Stimulated activated naive CD4-positive, alpha-beta T cell treated with Interleukin-2 at 50 U/mL for 16 hours (primary cell): Measurements from ENCODE around the gene SLC38A8.

Experiments used
- DNase-seq: peaks from one replicate; lab custom pipeline; 2025; lab: John Stamatoyannopoulos, UW

The SLC38A8 gene

DNA sequence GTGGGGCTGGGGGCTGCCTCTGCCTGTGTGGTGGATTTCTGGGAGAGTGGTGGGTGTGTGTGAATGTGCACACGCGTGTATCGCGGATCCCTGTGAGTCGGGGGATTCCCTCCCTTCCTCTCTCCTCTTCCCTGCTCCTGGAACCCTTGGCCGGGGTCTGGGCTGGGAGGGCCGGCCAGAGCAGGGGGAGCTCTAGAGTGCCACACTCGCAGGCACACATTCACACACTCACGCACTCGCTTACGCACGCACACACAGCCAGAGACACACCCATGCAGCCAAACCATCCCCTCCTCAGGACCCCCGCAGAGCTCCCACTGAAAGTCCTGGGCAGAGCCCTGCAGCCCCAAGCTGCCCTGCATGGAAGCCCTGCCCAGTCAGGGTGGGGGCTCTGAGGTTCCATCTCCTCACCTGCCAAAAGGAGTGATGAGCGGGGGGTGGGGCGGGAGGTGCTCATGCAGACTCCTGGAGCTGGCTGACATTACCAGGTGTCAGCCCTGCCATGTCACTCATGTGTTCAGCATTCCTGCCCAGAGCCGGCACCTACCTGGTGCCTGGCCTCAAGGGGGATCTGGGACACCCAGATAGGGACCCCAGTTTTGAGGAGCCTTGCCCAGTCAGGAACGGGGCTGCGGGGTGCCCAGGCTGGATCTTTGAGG lies 72.7 kb downstream of the SLC38A8 start:
- DNase-seq, result no peak

DNA sequence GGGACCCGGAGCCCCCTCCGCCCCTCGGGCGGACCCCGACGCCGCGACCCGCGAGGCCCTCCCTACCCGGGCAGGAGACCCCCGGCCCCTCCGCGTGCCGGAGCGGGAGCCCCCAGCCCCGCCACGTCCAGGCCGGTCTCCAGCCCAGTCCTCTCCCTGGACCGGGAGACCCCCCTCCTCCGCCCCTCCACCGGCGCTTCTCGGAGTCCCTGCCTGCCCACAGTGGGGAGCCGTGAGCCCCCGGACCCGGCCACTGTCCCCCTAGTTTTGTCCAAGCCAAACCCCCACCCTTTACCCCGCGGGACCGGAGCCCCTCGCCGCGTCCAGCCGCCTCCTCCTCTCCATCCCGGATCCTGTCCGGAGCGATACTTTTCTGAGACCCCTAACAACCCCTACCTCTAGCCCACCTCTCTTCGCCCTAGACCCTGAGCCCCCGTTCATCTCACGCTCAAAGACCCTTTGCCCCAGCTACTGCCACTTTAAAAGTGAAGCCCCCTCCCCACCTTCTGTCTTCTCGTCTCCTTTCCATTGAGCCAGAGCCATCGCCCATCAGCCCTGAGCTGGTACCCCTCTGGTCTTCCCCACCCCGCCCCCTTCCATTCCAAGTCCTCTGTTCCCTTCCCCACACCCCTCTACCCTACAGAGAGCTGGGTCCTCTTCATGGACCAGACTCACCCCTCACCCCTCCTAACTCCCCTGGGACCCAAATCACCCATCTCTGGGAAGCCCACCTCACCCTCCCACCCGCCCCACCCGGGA lies 73.5 kb downstream of the SLC38A8 start:
- DNase-seq, result no peak

DNA sequence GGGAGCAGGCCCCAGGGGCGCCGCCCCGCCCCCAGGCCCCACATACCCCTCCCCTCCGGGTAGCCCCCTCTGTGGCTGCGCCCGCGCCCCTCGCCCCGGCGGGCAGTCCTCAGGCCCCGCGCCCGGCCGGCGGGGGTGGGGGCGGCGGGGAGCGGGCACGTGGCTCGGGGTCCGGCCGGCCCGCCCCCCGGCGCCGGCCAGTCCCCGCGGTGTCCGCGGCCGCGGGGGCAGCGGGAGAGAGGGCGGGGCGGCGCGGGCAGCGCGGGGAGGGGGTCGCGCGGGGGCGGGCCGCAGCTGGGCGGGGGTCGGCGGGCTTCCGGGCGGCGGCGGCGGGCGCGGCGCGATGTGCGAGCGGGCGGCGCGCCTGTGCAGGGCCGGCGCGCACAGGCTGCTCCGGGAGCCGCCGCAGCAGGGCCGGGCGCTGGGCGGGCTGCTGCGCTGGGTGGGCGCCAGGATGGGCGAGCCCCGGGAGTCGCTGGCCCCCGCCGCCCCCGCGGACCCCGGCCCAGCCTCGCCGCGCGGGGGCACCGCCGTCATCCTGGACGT lies 74.2 kb downstream of the SLC38A8 start:
- no peak for DNase-seq

DNA sequence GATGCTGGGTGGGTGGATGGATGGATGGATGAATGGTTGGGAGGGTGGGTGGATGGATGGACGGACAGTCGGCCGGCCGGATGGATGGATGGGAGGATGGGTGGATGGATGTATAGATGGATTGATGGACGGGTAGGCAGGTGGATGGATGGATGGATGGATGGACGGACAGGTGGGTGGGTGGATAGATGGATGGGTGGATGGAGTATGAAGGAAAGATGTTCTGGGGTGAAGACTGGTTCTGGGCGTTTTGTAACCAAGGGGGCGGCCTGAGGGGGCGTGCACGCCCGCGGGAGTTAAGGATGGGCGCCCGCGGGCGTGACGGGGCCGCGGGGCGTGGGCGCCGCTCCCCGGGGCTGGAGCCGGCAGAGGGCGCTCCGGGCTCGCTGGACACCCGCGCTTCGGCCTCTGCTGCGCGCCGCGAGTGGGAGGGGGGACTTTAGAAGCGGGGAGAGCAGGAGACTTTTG lies 74.7 kb downstream of the SLC38A8 start, which contains the start of gene NECAB2:
TSS of gene NECAB2 (plus strand) at position 407 of the 468 bp plus-strand sequence. CDS start 405 bp downstream, outside the sequence.
- DNase-seq, result no peak

DNA sequence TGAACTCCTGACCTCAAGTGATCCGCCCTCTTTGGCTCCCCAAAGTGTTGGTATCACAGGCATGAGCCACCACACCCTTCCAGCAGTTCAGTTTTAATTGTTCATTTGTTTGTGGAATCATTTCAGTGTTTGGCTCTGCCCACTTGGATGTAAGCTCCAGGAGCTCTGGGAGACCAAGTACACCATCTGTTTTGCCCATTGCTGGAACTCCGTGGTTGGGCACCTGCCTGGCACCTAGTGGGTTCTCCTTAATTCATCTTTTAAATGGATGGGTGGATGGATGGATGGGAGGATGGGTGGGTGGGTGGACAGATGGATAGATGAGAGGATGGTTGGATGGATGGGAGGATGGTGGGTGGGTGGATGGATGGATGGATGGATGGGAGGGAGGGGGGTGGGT lies 75.5 kb downstream of the SLC38A8 start:
- DNase-seq, result no peak

DNA sequence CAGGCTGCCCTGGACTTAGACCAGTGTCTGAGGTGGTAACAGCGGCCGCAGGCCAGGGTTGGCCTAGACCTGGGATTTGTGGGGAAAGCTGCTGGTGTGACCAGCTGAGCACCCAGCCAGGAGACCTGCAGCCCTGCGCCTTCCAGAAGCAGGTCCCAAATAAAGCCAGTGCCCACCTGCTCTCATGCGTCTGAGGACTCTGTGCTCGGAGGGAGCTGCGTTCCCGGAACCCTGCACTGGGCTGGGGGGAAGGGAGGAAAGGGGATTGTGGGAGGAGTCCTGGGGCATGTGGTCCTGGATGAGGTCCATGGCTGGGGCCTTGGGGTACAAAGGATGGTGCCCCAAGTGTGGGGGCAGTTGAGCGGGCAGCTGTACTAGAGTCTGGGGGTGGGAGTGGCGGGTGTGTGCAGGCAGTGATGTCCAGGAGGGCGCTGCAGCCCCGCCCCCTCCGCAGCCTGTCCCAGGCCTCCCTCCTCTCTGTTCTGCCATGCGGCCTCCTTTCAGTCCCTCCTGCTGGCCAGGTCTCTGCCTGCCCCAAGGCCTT lies 76.4 kb downstream of the SLC38A8 start:
- no peak for DNase-seq

DNA sequence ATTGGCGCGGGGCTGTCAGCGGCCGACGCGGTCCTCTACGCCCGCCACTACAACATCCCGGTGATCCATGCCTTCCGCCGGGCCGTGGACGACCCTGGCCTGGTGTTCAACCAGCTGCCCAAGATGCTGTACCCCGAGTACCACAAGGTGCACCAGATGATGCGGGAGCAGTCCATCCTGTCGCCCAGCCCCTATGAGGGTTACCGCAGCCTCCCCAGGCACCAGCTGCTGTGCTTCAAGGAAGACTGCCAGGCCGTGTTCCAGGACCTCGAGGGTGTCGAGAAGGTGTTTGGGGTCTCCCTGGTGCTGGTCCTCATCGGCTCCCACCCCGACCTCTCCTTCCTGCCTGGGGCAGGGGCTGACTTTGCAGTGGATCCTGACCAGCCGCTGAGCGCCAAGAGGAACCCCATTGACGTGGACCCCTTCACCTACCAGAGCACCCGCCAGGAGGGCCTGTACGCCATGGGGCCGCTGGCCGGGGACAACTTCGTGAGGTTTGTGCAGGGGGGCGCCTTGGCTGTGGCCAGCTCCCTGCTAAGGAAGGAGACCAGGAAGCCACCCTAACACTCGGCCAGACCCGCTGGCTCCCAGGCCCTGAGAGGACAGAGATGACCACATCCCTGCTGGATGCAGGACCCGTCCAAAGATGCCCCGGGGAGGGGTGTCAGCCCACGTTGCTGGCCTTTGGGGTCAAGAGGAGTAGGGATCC lies 77.0 kb downstream of the SLC38A8 start:
- DNase-seq, result no peak

DNA sequence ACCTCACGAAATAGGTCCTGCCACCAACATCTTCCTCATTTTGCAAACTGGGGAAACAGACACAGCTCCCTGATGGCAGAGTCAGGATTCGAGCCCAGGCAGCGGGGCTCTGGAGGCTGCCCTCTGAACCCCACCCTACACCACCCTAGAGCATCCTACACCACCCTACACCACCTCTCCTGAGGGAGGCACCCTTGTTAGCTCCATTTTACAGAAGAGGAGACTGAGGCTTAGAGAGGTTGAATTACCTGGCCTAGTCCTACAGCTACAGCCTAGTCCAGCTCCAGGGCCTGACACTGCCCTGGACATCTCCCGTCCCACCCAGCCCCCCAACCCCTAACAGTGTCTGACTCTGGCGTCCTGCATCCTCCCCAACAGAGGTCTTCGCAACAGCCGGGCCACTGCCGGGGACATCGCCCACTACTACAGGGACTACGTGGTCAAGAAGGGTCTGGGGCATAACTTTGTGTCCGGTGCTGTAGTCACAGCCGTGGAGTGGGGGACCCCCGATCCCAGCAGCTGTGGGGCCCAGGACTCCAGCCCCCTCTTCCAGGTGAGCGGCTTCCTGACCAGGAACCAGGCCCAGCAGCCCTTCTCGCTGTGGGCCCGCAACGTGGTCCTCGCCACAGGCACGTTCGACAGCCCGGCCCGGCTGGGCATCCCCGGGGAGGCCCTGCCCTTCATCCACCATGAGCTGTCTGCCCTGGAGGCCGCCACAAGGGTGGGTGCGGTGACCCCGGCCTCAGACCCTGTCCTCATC lies 77.7 kb downstream of the SLC38A8 start:
- no peak for DNase-seq

DNA sequence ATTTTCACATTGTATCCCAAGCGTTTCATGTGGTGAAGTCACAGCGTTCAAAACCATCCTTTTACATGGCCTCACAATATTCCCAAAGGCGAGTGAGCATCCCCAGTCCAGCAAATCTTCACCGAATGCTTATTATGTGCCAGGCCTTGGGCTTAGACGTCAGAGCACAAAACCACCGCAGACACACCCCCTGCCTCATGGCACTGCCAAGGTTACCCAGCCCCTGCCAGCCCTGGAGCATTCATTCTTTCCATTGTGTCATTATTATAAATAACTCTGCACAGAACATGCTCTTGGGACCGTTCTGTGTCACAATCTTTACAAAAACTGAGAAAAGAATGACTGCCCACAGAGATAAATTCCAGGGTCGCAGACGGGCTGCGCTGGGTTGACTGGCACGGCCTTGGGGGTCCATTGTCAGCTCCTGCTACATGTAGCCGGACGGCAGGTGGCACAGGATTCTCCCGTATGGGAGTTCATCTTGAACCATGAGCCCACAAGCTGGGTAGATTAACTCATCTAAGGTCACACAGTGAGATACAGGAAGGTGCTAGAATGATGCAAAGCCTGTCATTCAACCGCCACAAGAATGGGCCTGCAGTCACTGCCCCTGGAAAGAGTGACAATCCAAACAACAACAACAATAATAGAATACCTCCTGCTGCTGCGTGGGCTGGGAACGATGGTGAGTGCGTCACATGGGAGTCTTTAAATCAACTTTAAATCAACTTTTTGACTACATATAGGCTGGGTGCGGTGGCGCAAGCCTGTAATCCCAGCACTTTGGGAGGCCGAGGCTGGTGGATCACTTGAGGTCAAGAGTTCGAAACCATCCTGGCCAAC lies 79.1 kb downstream of the SLC38A8 start:
- DNase-seq, result no peak

DNA sequence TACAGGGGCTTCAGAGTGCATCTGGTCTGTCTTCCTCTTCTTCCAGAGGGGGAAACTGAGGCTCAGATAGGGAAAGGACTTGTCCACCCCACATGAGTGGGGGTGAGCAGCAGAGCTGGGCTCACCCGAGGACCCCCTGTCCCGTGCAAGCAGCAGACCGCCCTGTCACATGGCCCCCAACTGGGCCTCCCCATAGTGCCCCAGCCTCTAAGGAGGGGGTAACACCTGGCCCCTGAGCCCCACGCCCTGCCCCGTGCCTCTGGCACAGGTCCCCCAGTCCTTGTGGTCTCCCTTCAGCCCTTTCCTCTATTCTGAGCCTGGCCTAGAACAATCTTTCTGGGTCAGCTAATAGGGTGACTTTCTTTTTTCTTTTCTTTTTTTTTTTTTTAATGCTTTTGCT lies 81.0 kb downstream of the SLC38A8 start:
- no peak for DNase-seq

DNA sequence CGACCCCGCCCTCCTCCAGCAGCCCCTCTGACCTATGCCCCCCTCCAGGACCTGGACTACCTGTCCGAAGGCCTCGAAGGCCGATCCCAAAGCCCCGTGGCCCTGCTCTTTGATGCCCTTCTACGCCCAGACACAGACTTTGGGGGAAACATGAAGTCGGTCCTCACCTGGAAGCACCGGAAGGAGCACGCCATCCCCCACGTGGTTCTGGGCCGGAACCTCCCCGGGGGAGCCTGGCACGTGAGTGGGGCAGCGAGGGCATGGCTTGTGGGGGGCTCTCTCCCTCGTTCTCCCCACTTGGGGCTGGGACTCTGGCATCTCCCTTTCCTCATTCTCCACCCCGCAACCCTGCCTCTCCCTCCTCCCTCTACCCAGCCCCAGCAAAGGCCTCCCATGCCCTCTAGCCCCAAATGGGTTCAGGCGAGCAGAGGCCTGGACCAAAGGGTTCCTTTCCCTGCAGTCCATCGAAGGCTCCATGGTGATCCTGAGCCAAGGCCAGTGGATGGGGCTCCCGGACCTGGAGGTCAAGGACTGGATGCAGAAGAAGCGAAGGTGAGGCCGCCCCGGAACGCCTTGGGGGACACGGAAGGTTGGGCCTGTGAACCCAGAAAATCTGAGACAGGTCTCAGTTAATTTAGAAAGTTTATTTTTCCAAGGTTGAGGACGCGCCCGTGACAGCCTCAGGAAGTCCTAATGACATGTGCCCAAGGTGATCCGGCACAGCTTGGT lies 81.9 kb downstream of the SLC38A8 start:
- no peak for DNase-seq
